GM21447 (cell line): Measurements from ENCODE around the gene MTCH1.
"Not testable (repeated sequence)": the region's sequence is repeated elsewhere in the genome, so short reads cannot be mapped to it uniquely, and the experiment has no call there.

Experiments
- ATAC-seq: cut with Tn5 transposase; IDR thresholded peaks from one replicate; pipeline ENCODE4 v1.9.1; 2021; ENCODE audit not compliant: unreplicated experiment

The MTCH1 gene

DNA sequence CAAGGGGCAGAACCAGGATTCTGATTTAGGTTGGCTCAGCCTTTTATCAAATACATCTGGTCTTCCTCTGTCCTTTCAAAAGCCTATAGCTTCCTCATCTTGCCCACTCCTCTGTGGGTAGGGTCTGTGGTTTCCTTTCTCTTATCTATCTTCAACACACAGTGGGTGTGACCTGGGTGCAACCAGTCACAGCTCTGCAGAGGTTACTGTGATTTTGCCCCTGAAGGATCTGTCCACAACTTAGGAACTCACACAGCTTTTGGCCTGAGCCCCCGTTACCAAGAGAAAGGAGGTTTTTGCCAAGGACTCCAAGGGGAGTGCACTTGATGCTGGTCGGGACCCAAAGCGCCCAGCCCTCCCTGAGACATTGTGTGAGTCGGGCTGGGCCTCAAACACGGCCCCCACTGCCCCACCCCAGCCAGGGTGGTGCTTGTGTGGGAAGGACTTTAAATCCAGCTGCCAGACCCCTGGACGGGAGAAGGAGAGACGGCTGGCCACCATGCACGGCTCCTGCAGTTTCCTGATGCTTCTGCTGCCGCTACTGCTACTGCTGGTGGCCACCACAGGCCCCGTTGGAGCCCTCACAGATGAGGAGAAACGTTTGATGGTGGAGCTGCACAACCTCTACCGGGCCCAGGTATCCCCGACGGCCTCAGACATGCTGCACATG is 31.6 kb downstream of the MTCH1 start, which contains the start of gene PI16:
TSS of gene PI16 (plus strand) at position 477 of the 670 bp plus-strand sequence. CDS start at position 500, 23 bp downstream.
- ATAC-seq = no peak

DNA sequence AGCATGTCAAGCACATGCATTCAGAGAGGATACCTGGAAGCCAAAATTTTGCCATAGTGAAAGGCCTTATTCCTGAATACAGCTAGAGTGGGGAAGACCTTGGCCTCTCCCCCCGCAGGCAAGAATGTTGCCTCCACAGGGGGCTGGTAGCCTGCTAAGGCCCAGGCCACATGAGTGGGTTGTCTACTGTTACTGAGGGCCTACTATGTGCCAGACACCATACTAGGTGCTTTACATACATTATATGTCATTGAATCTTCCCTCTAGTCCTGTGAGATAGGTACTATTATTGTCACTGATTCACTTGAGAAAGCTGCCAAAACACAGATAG is 32.1 kb downstream of the MTCH1 start:
- no peak for ATAC-seq

DNA sequence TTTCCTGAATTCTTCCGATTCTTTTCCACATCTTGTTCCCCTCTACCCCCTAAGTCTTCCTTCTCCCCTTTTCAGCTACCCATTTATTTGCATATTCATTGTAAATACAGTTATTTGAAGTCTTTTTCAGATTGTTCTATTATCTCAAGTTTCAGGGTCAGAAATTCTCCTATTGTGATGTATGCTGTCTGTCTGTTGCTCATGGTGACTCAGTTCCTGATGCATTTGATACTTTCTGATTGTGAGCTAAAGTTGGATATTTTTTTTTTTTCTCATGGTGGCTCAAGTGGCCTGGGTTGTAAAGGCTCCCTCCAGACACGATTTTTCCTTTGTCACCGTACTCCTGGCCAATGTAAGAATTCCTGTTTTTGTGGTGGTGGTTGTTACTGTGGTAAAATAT is 36.4 kb downstream of the MTCH1 start:
- ATAC-seq = no peak

DNA sequence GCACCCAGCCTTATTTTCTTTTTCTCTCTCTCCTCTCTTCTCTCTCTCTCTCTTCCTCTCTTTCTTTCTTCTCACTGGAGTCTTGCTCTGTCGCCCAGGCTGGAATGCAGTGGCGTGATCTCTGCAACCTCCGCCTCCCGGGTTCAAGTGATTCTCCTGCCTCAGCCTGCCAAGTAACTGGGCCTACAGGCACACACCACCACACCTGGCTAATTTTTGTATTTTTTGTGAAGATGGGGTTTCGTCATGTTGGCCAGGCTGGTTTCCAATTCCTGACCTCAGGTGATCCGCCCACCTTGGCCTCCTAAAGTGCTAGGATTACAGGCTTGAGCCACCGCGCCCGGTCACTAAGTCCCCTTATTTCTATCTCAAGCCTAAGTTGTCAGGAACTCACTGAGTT is 36.9 kb downstream of the MTCH1 start:
- not testable (repeated sequence) for ATAC-seq

DNA sequence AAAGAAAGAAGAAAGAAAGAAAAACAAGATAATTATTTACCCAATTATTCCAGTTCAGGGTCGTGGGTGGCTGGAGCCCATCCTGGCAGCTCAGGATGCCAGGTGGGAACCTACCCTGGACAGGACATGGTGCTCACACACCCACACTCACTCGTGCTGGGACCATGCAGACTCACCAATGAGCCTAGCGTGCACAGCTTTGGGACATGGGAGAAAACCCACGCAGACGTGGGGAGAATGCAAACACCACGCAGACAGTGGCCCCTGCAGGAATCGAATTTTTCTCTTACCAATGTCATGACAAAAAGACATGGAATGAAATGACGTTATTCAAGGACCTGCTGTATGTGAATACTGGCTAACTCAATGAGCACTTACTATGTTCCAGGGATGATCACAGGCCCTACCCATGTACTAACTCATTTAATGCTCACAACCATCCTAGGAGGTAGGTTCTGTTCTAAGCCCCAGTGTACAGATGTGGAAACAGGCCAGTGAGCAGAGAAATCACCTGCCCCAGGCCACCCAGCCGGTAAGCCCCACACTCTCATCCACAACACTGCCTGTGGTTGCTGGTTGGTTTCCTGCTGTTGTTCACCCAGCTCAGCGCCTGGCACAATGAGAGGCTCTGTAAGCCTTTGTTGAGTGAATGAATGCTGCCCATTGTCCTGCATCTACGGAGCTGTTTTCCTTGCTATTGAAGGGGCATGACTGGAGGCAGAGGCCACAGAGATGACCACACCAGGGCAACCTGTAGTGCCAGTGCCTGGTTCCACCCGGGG is 38.2 kb downstream of the MTCH1 start:
- ATAC-seq = no peak

DNA sequence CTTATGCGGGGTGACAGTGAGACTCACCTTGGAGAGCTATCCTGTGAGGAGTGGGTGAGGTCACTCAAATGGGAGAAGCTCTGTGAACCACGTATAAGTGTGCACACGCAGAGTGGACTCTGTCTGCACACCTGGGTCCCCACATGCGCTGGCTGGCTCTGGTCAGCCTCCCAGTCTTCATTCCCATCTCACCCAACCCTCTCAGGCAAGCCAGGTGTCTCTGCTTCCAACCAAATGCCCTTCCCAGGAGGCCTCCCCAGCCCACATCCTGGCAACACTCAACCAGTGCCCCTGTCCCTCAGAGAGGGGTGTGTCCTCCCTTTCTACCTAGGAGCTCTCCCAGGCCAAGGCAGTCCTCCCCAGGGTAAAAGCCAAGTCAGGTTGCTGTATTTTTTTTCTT is 39.5 kb downstream of the MTCH1 start:
- no peak for ATAC-seq

DNA sequence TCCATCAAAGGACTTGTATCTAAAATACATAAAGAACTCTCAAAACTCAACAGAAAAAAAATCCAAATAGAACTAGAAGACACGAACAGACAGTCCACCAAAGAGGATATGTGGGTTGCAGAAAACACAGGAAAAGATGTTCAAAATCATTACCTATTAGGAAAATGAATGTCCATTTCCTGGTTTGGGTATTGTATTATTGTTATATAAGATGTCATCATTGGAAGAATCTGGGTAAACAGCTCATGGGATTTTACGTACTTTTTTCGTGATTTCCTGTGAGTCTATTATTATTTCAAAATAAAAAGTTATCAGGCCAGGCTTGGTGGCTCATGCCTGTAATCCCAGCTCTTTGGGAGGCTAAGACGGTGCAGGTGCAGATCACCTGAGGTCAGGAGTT is 40.7 kb downstream of the MTCH1 start:
- no peak for ATAC-seq

DNA sequence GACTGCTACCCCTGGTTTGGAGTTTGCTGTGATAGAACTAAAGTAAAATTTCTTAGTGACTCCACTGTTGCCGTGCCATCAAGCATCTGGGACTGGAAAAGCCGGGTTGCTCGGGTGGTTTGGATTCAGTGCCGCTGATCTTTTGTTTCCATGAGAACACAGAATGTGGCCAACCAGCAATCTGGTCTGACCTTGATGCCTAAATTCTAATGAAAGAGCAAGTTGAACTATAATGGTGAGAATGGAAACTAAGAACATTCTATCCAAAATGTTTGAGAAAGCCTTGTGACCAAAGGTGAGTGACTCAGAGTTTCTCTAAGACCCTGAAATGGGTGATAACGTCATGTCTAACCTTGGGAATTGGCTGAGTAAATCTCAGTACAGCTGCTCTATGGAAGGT is 41.3 kb downstream of the MTCH1 start:
- no peak for ATAC-seq

DNA sequence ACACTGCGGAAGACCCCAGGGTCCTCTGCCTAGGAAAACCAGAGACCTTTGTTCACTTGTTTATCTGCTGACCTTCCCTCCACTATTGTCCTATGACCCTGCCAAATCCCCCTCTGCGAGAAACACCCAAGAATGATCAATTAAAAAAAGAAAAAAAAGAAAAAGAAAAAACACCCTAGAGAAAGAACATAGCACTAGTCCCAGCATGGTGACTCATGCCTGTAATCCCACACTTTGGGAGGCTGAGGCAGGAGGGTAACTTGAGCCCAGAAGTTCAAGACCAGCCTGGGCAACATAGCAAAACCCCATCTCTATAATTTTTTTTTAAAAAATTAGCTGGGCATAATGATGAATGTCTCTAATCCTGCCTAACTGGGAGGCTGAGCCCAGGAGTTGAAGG is 43.7 kb downstream of the MTCH1 start:
- ATAC-seq = not testable (repeated sequence)

DNA sequence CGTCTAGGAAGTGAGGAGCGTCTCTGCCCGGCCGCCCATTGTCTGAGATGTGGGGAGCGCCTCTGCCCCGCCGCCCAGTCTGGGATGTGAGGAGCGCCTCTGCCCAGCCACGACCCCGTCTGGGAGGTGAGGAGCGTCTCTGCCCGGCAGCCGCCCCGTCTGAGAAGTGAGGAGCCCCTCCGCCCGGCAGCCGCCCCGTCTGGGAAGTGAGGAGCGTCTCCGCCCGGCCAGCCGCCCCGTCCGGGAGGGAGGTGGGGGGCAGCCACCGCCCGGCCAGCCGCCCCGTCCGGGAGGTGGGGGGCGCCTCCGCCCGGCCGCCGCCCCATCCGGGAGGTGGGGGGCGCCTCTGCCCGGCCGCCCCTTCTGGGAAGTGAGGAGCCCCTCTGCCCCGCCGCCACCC is 44.4 kb downstream of the MTCH1 start:
- not testable (repeated sequence) for ATAC-seq

DNA sequence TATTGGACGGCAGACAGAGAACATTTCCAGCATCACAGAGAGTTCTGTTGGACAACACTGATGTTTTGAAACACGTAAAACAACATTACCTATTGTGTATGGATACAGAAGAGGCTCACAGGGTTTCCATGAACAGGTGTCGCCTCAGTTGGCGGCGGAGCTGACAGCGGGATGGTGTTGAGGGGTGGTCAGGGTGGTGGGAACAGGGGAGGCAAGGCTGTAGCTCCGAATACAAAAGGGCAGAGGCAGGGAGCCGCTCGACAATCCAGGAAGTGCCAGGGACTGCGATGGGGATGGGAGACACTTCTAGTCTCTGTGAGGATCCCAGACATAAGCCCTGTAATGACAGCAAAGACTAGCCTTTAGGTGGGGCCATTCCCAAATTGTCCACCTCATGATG is 46.0 kb downstream of the MTCH1 start:
- no peak for ATAC-seq

DNA sequence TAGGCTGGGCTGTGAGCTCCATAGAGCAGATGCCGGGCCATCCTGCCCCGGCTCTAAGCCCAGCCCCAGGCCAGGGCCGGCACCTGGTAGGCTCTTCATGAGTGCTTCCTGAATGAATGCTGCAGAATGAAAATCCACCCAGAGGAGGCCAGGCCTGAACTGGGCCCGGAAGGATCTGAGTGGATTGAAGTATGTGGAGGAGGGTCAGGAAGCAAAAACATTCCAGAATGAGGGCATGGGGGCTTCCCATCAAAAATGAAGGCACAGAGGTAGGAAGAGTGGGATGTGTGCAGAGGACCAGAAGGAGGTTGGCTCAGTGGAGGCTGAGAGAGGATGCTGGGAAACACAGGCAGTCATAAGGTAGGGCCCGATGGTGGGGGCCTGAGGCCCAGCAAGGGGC is 47.0 kb downstream of the MTCH1 start:
- ATAC-seq = not testable (repeated sequence)

DNA sequence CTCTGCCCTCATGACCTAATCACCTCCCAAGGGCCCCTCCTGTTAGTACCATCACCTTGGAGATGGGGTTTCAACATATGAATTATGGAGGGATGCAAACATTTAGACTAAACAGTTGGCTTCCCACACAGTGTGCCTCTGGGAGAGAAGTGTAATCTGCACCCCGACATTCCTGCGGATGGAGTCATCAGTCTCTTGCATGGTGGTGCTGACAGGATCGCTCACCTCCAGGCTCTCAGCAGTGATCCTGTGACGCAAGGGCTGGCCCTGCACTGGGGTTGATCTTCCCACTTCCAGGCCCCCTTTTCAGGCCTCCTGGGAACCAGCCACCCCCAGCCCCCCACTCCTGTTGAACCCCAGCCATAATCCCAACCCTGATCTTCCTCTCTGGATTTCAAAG is 47.5 kb downstream of the MTCH1 start:
- ATAC-seq = no peak

DNA sequence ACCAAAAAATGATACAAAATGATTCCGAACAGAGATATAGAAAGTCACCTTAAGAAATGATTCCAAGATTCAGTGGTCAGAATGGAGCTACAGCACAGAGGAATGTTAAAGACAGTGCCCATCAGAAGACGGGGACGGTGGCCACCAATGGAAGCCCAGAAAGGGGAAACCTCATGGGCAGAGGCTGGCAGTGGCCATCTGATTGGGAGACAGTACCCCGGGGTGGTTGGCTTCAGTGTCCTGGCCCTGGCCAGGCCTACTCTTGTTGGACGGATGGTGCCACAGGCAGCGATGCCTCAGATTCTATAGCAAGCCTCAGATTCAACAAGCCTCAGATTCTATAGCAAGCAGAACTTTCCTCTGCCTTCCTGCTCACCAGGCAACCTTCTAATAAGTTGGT is 48.1 kb downstream of the MTCH1 start:
- ATAC-seq = no peak

DNA sequence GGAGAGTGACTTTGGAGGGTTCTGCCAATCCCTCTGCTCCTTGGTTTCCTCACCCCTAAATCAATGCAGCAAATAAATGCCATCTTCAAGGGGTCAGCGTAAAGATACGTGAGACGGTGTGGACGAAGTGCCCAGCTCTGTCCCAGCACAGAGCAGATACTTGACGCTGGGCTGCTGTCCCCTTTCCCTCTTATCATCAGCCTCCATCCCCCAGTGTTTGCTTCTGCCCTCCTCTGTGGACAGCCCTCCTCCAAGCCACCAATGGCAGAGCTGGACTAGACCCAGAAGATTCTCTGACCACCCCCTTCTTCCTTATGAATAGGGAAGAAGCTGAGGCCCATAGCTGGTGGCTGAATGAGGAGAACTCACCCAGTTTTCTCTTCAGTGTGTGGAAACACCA is 49.2 kb downstream of the MTCH1 start:
- ATAC-seq = no peak

DNA sequence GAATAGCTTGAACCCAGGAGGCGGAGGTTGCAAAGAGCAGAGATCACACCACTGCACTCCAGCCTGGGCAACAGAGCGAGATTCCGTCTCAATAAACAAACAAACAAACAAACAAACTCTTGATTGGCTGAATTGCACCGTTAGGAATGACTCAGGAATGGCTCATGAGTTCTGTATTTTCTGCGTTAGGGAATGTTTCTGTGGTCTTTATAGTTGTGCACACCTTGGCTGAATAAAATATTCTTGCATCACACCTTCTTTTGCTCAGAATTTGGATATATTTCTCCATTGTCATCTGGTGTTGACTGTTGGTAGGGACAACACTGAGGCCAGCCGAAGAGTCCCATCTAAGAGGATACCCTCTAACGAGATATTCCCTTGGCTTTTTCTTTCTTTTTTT is 51.1 kb downstream of the MTCH1 start:
- ATAC-seq = no peak

DNA sequence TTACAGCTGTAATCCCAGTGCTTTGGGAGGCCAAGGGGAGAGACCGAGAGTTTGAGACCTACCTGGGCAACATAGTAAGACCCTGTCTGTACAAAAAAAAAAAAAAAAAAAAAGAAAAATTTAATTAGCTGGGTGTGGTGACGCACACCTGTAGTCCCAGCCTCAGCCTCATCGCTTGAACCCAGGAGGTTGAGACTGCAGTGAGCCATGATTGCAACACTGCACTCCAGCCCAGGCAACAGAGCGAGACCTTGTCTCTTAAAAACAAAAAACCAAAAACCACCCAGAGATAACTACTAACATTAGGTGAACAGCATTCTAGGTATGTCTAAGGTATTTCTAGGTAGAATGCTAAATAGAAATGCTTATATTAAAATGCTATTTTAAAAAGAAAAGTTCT is 52.5 kb downstream of the MTCH1 start:
- ATAC-seq = no peak

DNA sequence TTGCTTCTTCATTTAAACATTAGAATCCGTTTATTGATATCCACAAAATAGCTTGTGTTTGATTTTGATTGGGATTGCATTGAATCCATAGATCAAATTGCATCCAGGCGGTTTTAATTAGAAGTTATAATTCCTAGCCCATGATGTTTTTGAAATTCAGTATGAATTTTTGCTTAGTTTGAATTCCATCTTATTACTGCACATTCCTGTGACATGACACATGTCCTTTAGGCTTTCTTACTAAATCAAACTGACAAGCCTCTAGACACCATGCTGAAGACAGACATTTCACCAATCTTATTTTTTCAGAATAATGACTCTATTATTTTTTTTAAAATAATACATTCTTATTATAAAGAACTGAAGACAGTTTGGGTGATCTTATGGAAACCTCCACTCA is 52.9 kb downstream of the MTCH1 start:
- ATAC-seq = no peak

DNA sequence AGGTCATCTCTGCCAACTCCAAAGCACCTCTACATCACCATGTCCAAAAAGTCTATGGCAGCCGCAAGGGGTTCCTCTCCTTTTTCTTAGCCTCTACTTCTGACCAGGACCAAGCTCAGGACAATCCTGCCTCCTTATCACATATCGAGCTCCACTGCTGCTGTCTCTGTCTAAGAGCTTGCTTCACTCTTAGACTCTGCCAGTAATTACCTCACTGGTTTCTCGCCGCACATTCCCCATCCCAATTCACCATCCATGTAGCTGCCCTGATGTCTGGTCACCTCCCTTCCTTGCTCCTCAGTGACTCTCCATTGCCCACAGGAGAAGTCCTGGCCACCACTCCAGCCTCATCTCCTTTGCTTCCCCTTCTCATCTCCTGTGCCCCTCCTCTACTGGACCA is 55.5 kb downstream of the MTCH1 start:
- ATAC-seq = no peak

DNA sequence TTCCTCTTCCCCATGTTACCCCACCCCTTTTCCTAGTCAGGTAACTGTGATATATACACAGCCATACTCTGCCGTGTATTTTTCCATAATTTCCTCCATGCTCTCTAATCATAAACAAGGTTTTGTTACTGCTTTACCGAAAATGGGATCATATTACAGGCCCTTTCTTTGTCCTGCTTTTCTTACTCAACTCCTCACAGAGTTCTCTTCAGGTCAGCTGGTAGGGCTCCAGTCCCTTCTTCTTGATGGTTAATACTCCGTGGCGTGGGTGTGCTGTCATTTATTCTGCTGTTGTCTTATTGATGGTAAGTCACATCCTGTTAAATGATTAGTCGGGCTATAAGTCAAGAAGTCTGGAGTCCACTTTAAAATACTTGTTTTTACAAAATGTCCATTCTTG is 56.4 kb downstream of the MTCH1 start:
- no peak for ATAC-seq

DNA sequence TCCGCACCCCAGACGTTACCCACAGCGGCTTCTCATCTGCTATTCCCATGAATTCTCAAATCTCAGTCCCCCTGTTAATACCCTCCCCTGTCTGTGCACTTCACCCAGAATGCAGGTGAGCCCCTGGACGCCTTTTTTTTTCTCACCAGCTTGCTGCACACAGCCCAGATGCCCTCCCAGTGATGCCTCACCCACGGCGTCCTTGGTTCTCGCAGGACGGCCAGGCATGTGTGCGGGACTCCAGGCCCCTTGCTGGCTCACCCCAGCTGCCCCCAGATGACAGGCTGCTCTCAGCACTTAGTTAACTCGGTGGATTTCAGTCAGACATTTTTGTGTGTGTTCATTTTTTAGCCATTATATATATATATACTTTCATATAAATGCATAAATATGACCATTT is 56.8 kb downstream of the MTCH1 start:
- no peak for ATAC-seq

DNA sequence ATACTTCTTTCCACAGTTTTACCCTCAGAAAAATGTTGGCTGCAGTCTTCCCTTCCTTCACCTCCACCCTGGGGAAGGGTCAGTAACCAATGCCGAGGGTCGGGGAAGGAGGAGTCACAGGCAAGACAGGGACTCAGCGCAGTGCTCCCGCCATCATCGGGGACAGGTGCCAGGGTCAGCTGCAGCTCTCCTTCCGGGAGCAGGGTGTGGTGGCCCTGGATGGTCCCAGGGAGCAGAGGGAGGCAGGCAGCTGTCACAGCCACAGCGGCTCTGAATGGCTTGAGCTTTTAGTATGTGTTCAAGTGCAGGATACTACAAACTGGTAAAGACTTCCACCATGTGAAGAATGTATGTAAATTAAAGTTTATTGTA is 57.5 kb downstream of the MTCH1 start:
- ATAC-seq = no peak
